HL-60 (cell line): ENCODE results near the gene FUT6.

Experiments used
- DNase-seq, 2 experiments: peaks; one replicate each; pipeline ENCODE4 v3.0.0-alpha.2; 2010 to 2020; ENCODE audit warnings: low read depth in 1 of 2, low spot score in 1 of 2
- H3K27ac ChIP-seq: fragments of 250-450 bp; sonication (Bioruptor Pico); replicated peaks from 2 replicates; pipeline ENCODE4 v1.5.1; 2020; ENCODE audit warnings: mild to moderate bottlenecking, moderate library complexity
- H3K27me3 ChIP-seq: fragments of 250-450 bp; sonication (Bioruptor Pico); 2 replicates; pipeline ENCODE4 v1.5.1; 2021; ENCODE audit warnings: mild to moderate bottlenecking, moderate library complexity; ENCODE audit not compliant: insufficient read depth, poor library complexity, severe bottlenecking
- H3K4me3 ChIP-seq: replicated peaks from 2 replicates; pipeline ENCODE4 v1.5.1; 2011; ENCODE audit warnings: mild to moderate bottlenecking, control low read depth, low read length; ENCODE audit not compliant: insufficient read depth
- GABPA ChIP-seq: IDR thresholded peaks from 2 replicates; pipeline ENCODE4 v1.6.1; 2012; ENCODE audit warnings: low read depth
- POLR2AphosphoS5 ChIP-seq: IDR thresholded peaks from 2 replicates; pipeline ENCODE4 v1.6.1; 2012; ENCODE audit warnings: low read depth
- SPI1 ChIP-seq: IDR thresholded peaks from 2 replicates; pipeline ENCODE4 v1.6.1; 2012; ENCODE audit warnings: low read depth, mild to moderate bottlenecking, borderline replicate concordance
- TF ChIP-seq, protein P1 (sequence below): IDR thresholded peaks from 2 replicates; pipeline ENCODE4 v1.6.1; 2012; ENCODE audit warnings: low read depth; ENCODE audit not compliant: insufficient replicate concordance
- TF ChIP-seq, protein P2 (sequence below): IDR thresholded peaks from one replicate; pipeline ENCODE4 v1.5.1; 2011; ENCODE audit warnings: low read length, control low read depth, inconsistent platforms; ENCODE audit not compliant: insufficient read depth

FUT6 gene

DNA sequence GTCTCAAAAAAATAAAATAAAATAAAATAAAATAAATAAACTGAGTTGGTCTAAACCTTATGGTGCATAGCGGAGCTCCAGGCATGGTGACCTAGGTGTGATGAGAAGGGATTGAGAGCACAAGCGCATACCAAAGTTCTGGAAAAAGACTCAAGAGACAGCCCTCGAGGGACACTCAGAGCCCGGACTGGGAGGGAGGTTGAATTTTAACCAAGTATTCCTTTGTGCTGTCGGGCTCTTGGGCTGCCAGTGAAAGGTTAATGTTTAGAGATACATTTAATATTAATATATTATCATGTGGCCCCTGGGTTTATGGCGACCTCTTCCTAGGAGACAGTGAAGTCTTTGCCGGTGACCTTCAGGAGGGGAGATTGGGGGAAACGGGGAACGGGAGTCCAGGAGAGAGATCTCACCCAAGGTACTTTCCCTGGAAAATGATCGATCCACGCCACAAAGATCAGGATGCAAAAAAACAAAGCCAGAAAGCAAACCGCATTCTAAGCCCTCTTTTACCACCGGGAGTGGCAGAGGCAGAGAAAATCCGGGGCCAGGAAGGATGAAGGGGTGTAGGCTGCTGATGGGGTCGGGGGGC lies 1.6 kb downstream of the FUT6 start:
- no peak overlapping the region for H3K4me3 ChIP-seq
- TF ChIP-seq, protein P1, sequence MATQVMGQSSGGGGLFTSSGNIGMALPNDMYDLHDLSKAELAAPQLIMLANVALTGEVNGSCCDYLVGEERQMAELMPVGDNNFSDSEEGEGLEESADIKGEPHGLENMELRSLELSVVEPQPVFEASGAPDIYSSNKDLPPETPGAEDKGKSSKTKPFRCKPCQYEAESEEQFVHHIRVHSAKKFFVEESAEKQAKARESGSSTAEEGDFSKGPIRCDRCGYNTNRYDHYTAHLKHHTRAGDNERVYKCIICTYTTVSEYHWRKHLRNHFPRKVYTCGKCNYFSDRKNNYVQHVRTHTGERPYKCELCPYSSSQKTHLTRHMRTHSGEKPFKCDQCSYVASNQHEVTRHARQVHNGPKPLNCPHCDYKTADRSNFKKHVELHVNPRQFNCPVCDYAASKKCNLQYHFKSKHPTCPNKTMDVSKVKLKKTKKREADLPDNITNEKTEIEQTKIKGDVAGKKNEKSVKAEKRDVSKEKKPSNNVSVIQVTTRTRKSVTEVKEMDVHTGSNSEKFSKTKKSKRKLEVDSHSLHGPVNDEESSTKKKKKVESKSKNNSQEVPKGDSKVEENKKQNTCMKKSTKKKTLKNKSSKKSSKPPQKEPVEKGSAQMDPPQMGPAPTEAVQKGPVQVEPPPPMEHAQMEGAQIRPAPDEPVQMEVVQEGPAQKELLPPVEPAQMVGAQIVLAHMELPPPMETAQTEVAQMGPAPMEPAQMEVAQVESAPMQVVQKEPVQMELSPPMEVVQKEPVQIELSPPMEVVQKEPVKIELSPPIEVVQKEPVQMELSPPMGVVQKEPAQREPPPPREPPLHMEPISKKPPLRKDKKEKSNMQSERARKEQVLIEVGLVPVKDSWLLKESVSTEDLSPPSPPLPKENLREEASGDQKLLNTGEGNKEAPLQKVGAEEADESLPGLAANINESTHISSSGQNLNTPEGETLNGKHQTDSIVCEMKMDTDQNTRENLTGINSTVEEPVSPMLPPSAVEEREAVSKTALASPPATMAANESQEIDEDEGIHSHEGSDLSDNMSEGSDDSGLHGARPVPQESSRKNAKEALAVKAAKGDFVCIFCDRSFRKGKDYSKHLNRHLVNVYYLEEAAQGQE, result no peak
- TF ChIP-seq POLR2AphosphoS5, result no peak
- TF ChIP-seq, protein P2, sequence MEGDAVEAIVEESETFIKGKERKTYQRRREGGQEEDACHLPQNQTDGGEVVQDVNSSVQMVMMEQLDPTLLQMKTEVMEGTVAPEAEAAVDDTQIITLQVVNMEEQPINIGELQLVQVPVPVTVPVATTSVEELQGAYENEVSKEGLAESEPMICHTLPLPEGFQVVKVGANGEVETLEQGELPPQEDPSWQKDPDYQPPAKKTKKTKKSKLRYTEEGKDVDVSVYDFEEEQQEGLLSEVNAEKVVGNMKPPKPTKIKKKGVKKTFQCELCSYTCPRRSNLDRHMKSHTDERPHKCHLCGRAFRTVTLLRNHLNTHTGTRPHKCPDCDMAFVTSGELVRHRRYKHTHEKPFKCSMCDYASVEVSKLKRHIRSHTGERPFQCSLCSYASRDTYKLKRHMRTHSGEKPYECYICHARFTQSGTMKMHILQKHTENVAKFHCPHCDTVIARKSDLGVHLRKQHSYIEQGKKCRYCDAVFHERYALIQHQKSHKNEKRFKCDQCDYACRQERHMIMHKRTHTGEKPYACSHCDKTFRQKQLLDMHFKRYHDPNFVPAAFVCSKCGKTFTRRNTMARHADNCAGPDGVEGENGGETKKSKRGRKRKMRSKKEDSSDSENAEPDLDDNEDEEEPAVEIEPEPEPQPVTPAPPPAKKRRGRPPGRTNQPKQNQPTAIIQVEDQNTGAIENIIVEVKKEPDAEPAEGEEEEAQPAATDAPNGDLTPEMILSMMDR, result no peak
- no peak for TF ChIP-seq SPI1
- TF ChIP-seq GABPA, result no peak
- no peaks in the 10 kb centered on the region for H3K27me3 ChIP-seq
- no peak overlapping the region for H3K27ac ChIP-seq
- no peak for DNase-seq

DNA sequence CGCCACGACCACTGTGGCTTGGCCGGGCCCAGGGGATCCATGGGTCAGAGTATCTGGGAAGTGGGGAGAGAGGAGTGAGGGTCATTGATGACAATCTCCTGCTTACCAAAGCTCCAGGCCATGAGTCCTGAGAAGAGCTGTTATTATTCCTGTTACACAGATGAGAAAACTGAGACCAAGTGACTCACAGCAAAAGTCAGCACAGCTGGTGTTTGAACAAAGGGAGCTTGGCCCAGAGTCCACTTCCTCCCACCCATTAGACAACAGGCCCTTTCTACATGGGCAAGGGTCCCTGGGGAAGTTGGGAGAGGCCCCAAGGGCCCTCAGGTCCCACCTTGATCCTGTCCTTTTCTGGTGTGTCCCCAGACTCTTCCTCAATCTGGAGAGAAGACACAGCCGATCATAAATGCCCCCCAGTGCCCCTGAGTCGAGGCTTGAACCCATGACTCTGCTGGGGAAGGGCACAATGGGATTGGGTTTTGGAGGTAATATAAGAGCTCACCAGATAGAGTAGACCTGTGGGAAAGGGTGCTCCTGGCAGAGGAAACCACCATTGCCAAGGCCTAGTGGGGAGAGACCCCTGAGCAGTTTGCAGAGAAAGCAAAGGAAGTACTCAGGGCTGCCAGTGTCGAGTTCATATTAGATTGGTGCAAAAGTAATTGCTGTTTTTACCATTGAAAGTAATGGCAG lies 6.8 kb downstream of the FUT6 start:
- TF ChIP-seq, protein P1, result no peak
- TF ChIP-seq GABPA, result no peak
- Histone ChIP-seq H3K4me3 (no peak overlapping the region), H3K27ac (no peak overlapping the region), H3K27me3 (no peaks in the 10 kb centered on the region)
- DNase-seq, result no peak

DNA sequence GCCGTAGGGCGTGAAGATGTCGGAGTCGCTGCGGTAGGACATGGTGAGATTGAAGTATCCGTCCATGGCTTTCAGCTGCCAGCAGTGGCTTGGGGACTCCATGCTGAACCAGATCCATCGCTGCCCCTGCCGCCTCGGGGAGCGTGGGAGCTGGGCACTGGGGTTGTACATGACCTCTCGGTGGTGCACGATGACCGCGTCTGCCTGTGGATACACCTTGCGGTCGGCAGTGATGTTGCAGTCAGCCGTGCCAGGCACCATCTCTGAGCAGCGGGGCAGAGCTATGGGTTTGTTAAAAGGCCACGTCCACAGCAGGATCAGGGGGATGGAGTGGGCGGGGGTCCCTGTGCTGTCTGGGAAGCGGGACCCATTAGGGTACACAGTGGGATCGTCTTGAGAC lies 7.4 kb downstream of the FUT6 start:
- H3K27me3 ChIP-seq, result no peaks in the 10 kb centered on the region
- H3K27ac ChIP-seq, result no peak overlapping the region
- no peak for TF ChIP-seq POLR2AphosphoS5
- TF ChIP-seq, protein P2, result no peak
- no peak for TF ChIP-seq SPI1
- TF ChIP-seq GABPA, result no peak
- TF ChIP-seq, protein P1, result no peak
- no peak for DNase-seq
- no peak overlapping the region for H3K4me3 ChIP-seq
